ENCODE data around the gene DGKB. TPM values are rescaled to one million over a fixed set of nuclear protein-coding genes. Genes with fewer than 3 reads are reported as not detected.
A peak's percentile ranks its signal among the peaks of the same experiment; 100 is the strongest.

DGKB gene
- total RNA-seq, 6 experiments from 2014 or later = 0.23 to 0.76 (median 0.61) TPM

- Mint-ChIP-seq H3K4me3 (no peak overlapping the region), H3K36me3 (ENCODE audit: low read depth) (no peaks in the 10 kb centered on the region), H3K4me1 (ENCODE audit: low read depth) (no peaks in the 10 kb centered on the region), H3K27me3 (ENCODE audit: insufficient read depth) (no peaks in the 10 kb centered on the region), H3K27ac (no peak overlapping the region), H3K9me3 (no peaks in the 10 kb centered on the region; the same call in 1 of the 2 replicates)
- TF ChIP-seq CTCF (IDR thresholded peaks at IDR 0.05) = no peak
- no peak for DNase-seq
Observed at GRCh38 chr7:14394786-14395185, 507.8 kb downstream of the DGKB start.

GRCh38 chr7:14389595-14389994 lies 513.0 kb downstream of the DGKB start:
- Mint-ChIP-seq H3K9me3 (no peaks in the 10 kb centered on the region), H3K4me1 (ENCODE audit: low read depth) (peaks cover 17% of the 10 kb centered on the region), H3K36me3 (ENCODE audit: low read depth) (no peaks in the 10 kb centered on the region), H3K27me3 (ENCODE audit: insufficient read depth) (no peaks in the 10 kb centered on the region), H3K4me3 (no peak overlapping the region), H3K27ac (no peak overlapping the region)
- no peak for TF ChIP-seq CTCF (IDR thresholded peaks at IDR 0.05)
- no peak for DNase-seq

GRCh38 chr7:14389181-14389591 lies 513.4 kb downstream of the DGKB start:
- H3K27me3 Mint-ChIP-seq (ENCODE audit: insufficient read depth) = no peaks in the 10 kb centered on the region
- no peak overlapping the region for H3K27ac Mint-ChIP-seq
- no peak for DNase-seq
- no peak overlapping the region for H3K4me3 Mint-ChIP-seq
- no peaks in the 10 kb centered on the region for H3K36me3 Mint-ChIP-seq (ENCODE audit: low read depth)
- peaks cover 17% of the 10 kb centered on the region for H3K4me1 Mint-ChIP-seq (ENCODE audit: low read depth)
- no peak for TF ChIP-seq CTCF (IDR thresholded peaks at IDR 0.05)
- H3K9me3 Mint-ChIP-seq = no peaks in the 10 kb centered on the region

- Mint-ChIP-seq H3K27me3 (ENCODE audit: insufficient read depth) (no peaks in the 10 kb centered on the region), H3K36me3 (ENCODE audit: low read depth) (no peaks in the 10 kb centered on the region), H3K9me3 (no peaks in the 10 kb centered on the region), H3K27ac (peak overlapping the region; percentile 6; the same call in 1 of the 2 replicates), H3K4me1 (ENCODE audit: low read depth) (peaks cover 36% of the 10 kb centered on the region), H3K4me3 (no peak overlapping the region)
- TF ChIP-seq CTCF (IDR thresholded peaks at IDR 0.05) = no peak
- no peak for DNase-seq
Observed at GRCh38 chr7:14385074-14385473, 517.5 kb downstream of the DGKB start.

- Mint-ChIP-seq H3K27ac (no peak overlapping the region), H3K9me3 (no peaks in the 10 kb centered on the region), H3K36me3 (ENCODE audit: low read depth) (no peaks in the 10 kb centered on the region), H3K4me1 (ENCODE audit: low read depth) (peaks cover 55% of the 10 kb centered on the region), H3K4me3 (no peak overlapping the region; the same call in 1 of the 2 replicates), H3K27me3 (ENCODE audit: insufficient read depth) (no peaks in the 10 kb centered on the region)
- DNase-seq = no peak
- TF ChIP-seq CTCF (IDR thresholded peaks at IDR 0.05) = no peak
Observed at GRCh38 chr7:14381936-14382335, 520.6 kb downstream of the DGKB start.

- Mint-ChIP-seq H3K27ac (no peak overlapping the region), H3K9me3 (no peaks in the 10 kb centered on the region), H3K4me3 (peak overlapping the region; percentile 65; the same call in 1 of the 2 replicates), H3K27me3 (ENCODE audit: insufficient read depth) (no peaks in the 10 kb centered on the region), H3K36me3 (ENCODE audit: low read depth) (no peaks in the 10 kb centered on the region), H3K4me1 (ENCODE audit: low read depth) (peaks cover 52% of the 10 kb centered on the region)
- TF ChIP-seq CTCF (IDR thresholded peaks at IDR 0.05) = no peak
- DNase-seq = peak; percentile 20
Observed at GRCh38 chr7:14381306-14381705, 521.2 kb downstream of the DGKB start.
